ENCODE results near the gene LPP. TPM values are rescaled to one million over a fixed set of nuclear protein-coding genes. Genes with fewer than 3 reads are reported as not detected.

Gene LPP
- total RNA-seq, 3 donors from 2014 or later (not counting 1 experiment from before 2014, with no cell fraction given), result 137 to 163 (median 149) TPM

GRCh38 chr3:188680605-188681004, 526.6 kb downstream of the LPP start:
- H3K36me3 ChIP-seq (ENCODE audit: control insufficient read depth, insufficient read depth, low read length), result no peaks in the 10 kb centered on the region
- ATAC-seq, result no peak
- Mint-ChIP-seq H3K4me3 (no peak overlapping the region), H3K4me1 (peaks cover 10 to 21% of the 10 kb centered on the region in 2 donors), H3K27ac (no peak overlapping the region), H3K27me3 (ENCODE audit: low read depth in 2 of 2) (no peaks in the 10 kb centered on the region), H3K9me3 (no peaks in the 10 kb centered on the region), H3K36me3 (no peaks in the 10 kb centered on the region)
- intact Hi-C loops (cut with micrococcal nuclease), result no loop called here
- no peak overlapping the region for H3K4me3 ChIP-seq (ENCODE audit: low read length)
- no peaks in the 10 kb centered on the region for H3K27me3 ChIP-seq (ENCODE audit: control insufficient read depth, insufficient read depth, low read length)
- no peak for TF ChIP-seq CTCF (IDR thresholded peaks at IDR 0.05)
- no peak for DNase-seq
- no peaks in the 10 kb centered on the region for H3K4me1 ChIP-seq (ENCODE audit: control insufficient read depth, insufficient read depth, low read length)
- WGBS (ENCODE audit: insufficient coverage), result 98% methylated on average over 3 of the region's 3 CpGs
- H3K9me3 ChIP-seq (ENCODE audit: control insufficient read depth, insufficient read depth, low read length), result peaks cover 3% of the 10 kb centered on the region
- H3K27ac ChIP-seq (ENCODE audit: low read length), result no peak overlapping the region

- Histone ChIP-seq H3K4me3 (ENCODE audit: low read length) (no peak overlapping the region), H3K9me3 (ENCODE audit: control insufficient read depth, insufficient read depth, low read length) (no peaks in the 10 kb centered on the region), H3K27ac (ENCODE audit: low read length) (no peak overlapping the region), H3K4me1 (ENCODE audit: control insufficient read depth, insufficient read depth, low read length) (peaks cover 9% of the 10 kb centered on the region), H3K36me3 (ENCODE audit: control insufficient read depth, insufficient read depth, low read length) (no peaks in the 10 kb centered on the region), H3K27me3 (ENCODE audit: control insufficient read depth, insufficient read depth, low read length) (no peaks in the 10 kb centered on the region)
- H3K4me1 Mint-ChIP-seq, result peaks cover 24 to 35% of the 10 kb centered on the region in 2 donors
- intact Hi-C loops (cut with micrococcal nuclease), result no loop called here
- H3K27ac Mint-ChIP-seq, result no peak overlapping the region
- H3K4me3 Mint-ChIP-seq, result no peak overlapping the region
- DNase-seq (no peak), ATAC-seq (no peak)
- H3K9me3 Mint-ChIP-seq, result no peaks in the 10 kb centered on the region
- H3K36me3 Mint-ChIP-seq, result no peaks in the 10 kb centered on the region
- TF ChIP-seq CTCF (IDR thresholded peaks at IDR 0.05), result no peak
- WGBS (ENCODE audit: insufficient coverage), result 95% methylated on average over 4 of the region's 4 CpGs
- no peaks in the 10 kb centered on the region for H3K27me3 Mint-ChIP-seq (ENCODE audit: low read depth in 2 of 2)
Observed at GRCh38 chr3:188682316-188682715, 528.4 kb downstream of the LPP start.

GRCh38 chr3:188683032-188683521, 529.1 kb downstream of the LPP start:
- H3K4me3 Mint-ChIP-seq, result no peak overlapping the region
- no peak for ATAC-seq
- WGBS (ENCODE audit: insufficient coverage), result 94% methylated on average over 3 of the region's 3 CpGs

More at GRCh38 chr3:188683032-188683521, 529.1 kb downstream of the LPP start:
- no peak overlapping the region for H3K27ac ChIP-seq (ENCODE audit: low read length)
- peaks cover 10% of the 10 kb centered on the region for H3K4me1 ChIP-seq (ENCODE audit: control insufficient read depth, insufficient read depth, low read length)
- Mint-ChIP-seq H3K4me1 (peaks cover 30 to 43% of the 10 kb centered on the region in 2 donors), H3K36me3 (no peaks in the 10 kb centered on the region), H3K27ac (no peak overlapping the region), H3K27me3 (ENCODE audit: low read depth in 2 of 2) (no peaks in the 10 kb centered on the region), H3K9me3 (no peaks in the 10 kb centered on the region)
- no peak for TF ChIP-seq CTCF (IDR thresholded peaks at IDR 0.05)
- no peaks in the 10 kb centered on the region for H3K36me3 ChIP-seq (ENCODE audit: control insufficient read depth, insufficient read depth, low read length)
- H3K9me3 ChIP-seq (ENCODE audit: control insufficient read depth, insufficient read depth, low read length), result no peaks in the 10 kb centered on the region
- DNase-seq, result no peak
- H3K4me3 ChIP-seq (ENCODE audit: low read length), result no peak overlapping the region
- intact Hi-C loops (cut with micrococcal nuclease), result no loop called here
- H3K27me3 ChIP-seq (ENCODE audit: control insufficient read depth, insufficient read depth, low read length), result no peaks in the 10 kb centered on the region
